ENCODE data around the gene SEPTIN11. TPM values are rescaled to one million over a fixed set of nuclear protein-coding genes. Genes with fewer than 3 reads are reported as not detected.

SEPTIN11 gene
- total and polyA plus RNA-seq, 4 donors: 20.4 to 126 (median 64.4) TPM

DNA sequence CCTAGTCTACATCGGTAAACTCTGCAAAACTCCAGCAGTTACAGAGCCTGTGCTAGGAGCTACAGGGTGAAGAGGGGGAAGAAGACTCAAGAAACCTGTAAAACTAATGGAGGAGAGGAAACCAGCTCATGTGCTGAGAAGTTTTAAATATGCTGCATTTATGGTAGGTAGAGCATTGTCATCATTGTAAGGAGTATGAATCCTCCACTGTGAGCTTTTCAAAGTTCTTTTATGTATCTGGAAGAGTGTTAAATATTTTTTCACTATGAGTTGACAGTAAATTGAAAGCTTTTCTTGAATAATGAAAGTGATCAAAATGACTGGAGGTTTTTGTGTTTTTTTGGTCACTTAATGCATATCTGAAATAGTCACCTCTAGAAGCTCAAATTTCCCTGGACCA, 46.2 kb downstream of the SEPTIN11 start:
- WGBS, 2 donors: 94 to 95% methylated on average over 1 of the region's 1 CpG
- H3K9me3 ChIP-seq (ENCODE audit: control insufficient read depth in 4 of 4, insufficient read depth in 3 of 4, low read length in 3 of 4): peaks cover 0 to 2% (median 0%) of the 10 kb centered on the region in 4 donors
- DNase-seq: no peak
- no peaks in the 10 kb centered on the region for H3K27me3 ChIP-seq (ENCODE audit: control insufficient read depth in 3 of 3, insufficient read depth in 3 of 3, low read length in 2 of 3)
- peaks cover 0 to 15% (median 9%) of the 10 kb centered on the region in 4 donors for H3K36me3 ChIP-seq (ENCODE audit: control insufficient read depth in 4 of 4, insufficient read depth in 4 of 4, low read length in 4 of 4)
- TF ChIP-seq CTCF (IDR thresholded peaks at IDR 0.05; ENCODE audit: control extremely low read depth, extremely low read depth): no peak
- no peak for ATAC-seq (ENCODE audit: insufficient read depth, low FRiP score)
- peaks cover 0 to 6% (median 5%) of the 10 kb centered on the region in 5 donors for H3K4me1 ChIP-seq (ENCODE audit: control insufficient read depth in 5 of 5, insufficient read depth in 5 of 5, low read length in 5 of 5)
- H3K4me3 ChIP-seq: no peak overlapping the region
- H3K9ac ChIP-seq (ENCODE audit: insufficient read depth in 1 of 2, low read length in 2 of 2): no peak overlapping the region
- no peak overlapping the region for H3K27ac ChIP-seq (ENCODE audit: low read depth in 1 of 2, low read length in 1 of 2)

GRCh38 chr4:76996445-76996844, 46.9 kb downstream of the SEPTIN11 start:
- H3K27ac ChIP-seq (ENCODE audit: low read depth in 1 of 2, low read length in 1 of 2): no peak overlapping the region
- no peak overlapping the region for H3K9ac ChIP-seq (ENCODE audit: insufficient read depth in 1 of 2, low read length in 2 of 2)
- peaks cover 0 to 17% (median 9%) of the 10 kb centered on the region in 4 donors for H3K36me3 ChIP-seq (ENCODE audit: control insufficient read depth in 4 of 4, insufficient read depth in 4 of 4, low read length in 4 of 4)
- DNase-seq (no peak), ATAC-seq (ENCODE audit: insufficient read depth, low FRiP score) (no peak)
- peaks cover 0 to 2% (median 0%) of the 10 kb centered on the region in 4 donors for H3K9me3 ChIP-seq (ENCODE audit: control insufficient read depth in 4 of 4, insufficient read depth in 3 of 4, low read length in 3 of 4)
- peaks cover 0 to 6% (median 0%) of the 10 kb centered on the region in 5 donors for H3K4me1 ChIP-seq (ENCODE audit: control insufficient read depth in 5 of 5, insufficient read depth in 5 of 5, low read length in 5 of 5)
- 94 to 95% methylated on average over 2 of the region's 2 CpGs for WGBS, 2 donors
- H3K4me3 ChIP-seq: no peak overlapping the region
- no peak for TF ChIP-seq CTCF (IDR thresholded peaks at IDR 0.05; ENCODE audit: control extremely low read depth, extremely low read depth)
- H3K27me3 ChIP-seq (ENCODE audit: control insufficient read depth in 3 of 3, insufficient read depth in 3 of 3, low read length in 2 of 3): no peaks in the 10 kb centered on the region

GRCh38 chr4:76997077-76997476, 47.5 kb downstream of the SEPTIN11 start:
- no peak for DNase-seq
- no peak for TF ChIP-seq CTCF (IDR thresholded peaks at IDR 0.05; ENCODE audit: control extremely low read depth, extremely low read depth)
- Histone ChIP-seq H3K9ac (ENCODE audit: insufficient read depth in 1 of 2, low read length in 2 of 2) (no peak overlapping the region), H3K36me3 (ENCODE audit: control insufficient read depth in 4 of 4, insufficient read depth in 4 of 4, low read length in 4 of 4) (peaks cover 0 to 17% (median 9%) of the 10 kb centered on the region in 4 donors), H3K27ac (ENCODE audit: low read depth in 1 of 2, low read length in 1 of 2) (no peak overlapping the region), H3K4me1 (ENCODE audit: control insufficient read depth in 5 of 5, insufficient read depth in 5 of 5, low read length in 5 of 5) (peaks cover 0 to 10% (median 2%) of the 10 kb centered on the region in 5 donors), H3K27me3 (ENCODE audit: control insufficient read depth in 3 of 3, insufficient read depth in 3 of 3, low read length in 2 of 3) (no peaks in the 10 kb centered on the region), H3K9me3 (ENCODE audit: control insufficient read depth in 4 of 4, insufficient read depth in 3 of 4, low read length in 3 of 4) (peaks cover 0 to 2% (median 0%) of the 10 kb centered on the region in 4 donors), H3K4me3 (no peak overlapping the region)
- ATAC-seq (ENCODE audit: insufficient read depth, low FRiP score): no peak
- 72 to 89% methylated on average over 1 of the region's 1 CpG for WGBS, 2 donors

GRCh38 chr4:76997532-76997931, 48.0 kb downstream of the SEPTIN11 start:
- no peak overlapping the region for H3K9ac ChIP-seq (ENCODE audit: insufficient read depth in 1 of 2, low read length in 2 of 2)
- ATAC-seq (ENCODE audit: insufficient read depth, low FRiP score): no peak
- 96 to 98% methylated on average over 5 of the region's 5 CpGs for WGBS, 2 donors
- no peak for DNase-seq
- TF ChIP-seq CTCF (IDR thresholded peaks at IDR 0.05; ENCODE audit: control extremely low read depth, extremely low read depth): no peak
- no peaks in the 10 kb centered on the region for H3K27me3 ChIP-seq (ENCODE audit: control insufficient read depth in 3 of 3, insufficient read depth in 3 of 3, low read length in 2 of 3)
- H3K4me1 ChIP-seq (ENCODE audit: control insufficient read depth in 5 of 5, insufficient read depth in 5 of 5, low read length in 5 of 5): peaks cover 0 to 10% (median 2%) of the 10 kb centered on the region in 5 donors
- peaks cover 0 to 17% (median 9%) of the 10 kb centered on the region in 4 donors for H3K36me3 ChIP-seq (ENCODE audit: control insufficient read depth in 4 of 4, insufficient read depth in 4 of 4, low read length in 4 of 4)
- H3K4me3 ChIP-seq: no peak overlapping the region
- H3K9me3 ChIP-seq (ENCODE audit: control insufficient read depth in 4 of 4, insufficient read depth in 3 of 4, low read length in 3 of 4): peaks cover 0 to 2% (median 0%) of the 10 kb centered on the region in 4 donors
- H3K27ac ChIP-seq (ENCODE audit: low read depth in 1 of 2, low read length in 1 of 2): no peak overlapping the region

Data from lung (tissue), 12 donors.